Measurements from ENCODE around the gene FKBP3. TPM values are rescaled to one million over a fixed set of nuclear protein-coding genes. Genes with fewer than 3 reads are reported as not detected.

The FKBP3 gene
- total and polyA plus RNA-seq, 2 of the 13 experiments (the other 11 are each of a cell fraction or from before 2014, with no cell fraction given), result 57.0 to 87.6 TPM

DNA sequence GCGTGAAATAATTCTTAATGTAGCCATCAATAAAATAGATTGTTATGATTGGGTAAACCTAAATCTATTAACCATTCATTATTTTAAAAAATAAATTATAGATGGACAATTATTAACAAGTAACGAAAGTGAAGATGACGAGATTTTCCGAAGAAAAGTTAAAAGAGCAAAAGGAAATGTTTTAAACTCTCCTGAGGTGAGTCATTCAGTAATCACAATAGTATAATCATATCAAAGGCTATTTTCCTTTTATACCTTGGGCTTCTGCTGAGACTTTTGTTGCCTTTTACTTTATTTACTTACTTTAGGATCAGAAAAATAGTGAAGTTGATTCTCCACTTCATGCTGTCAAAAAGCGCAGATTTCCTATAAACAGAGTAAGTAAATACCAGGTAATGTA is 47.0 kb upstream of the FKBP3 start:
- BruUV-seq (replicated peaks), result no TSS peak
- WGBS (ENCODE audit: low lambda C conversion rate), result 97% methylated on average over 5 of the region's 5 CpGs
- TF ChIP-seq, protein P1, sequence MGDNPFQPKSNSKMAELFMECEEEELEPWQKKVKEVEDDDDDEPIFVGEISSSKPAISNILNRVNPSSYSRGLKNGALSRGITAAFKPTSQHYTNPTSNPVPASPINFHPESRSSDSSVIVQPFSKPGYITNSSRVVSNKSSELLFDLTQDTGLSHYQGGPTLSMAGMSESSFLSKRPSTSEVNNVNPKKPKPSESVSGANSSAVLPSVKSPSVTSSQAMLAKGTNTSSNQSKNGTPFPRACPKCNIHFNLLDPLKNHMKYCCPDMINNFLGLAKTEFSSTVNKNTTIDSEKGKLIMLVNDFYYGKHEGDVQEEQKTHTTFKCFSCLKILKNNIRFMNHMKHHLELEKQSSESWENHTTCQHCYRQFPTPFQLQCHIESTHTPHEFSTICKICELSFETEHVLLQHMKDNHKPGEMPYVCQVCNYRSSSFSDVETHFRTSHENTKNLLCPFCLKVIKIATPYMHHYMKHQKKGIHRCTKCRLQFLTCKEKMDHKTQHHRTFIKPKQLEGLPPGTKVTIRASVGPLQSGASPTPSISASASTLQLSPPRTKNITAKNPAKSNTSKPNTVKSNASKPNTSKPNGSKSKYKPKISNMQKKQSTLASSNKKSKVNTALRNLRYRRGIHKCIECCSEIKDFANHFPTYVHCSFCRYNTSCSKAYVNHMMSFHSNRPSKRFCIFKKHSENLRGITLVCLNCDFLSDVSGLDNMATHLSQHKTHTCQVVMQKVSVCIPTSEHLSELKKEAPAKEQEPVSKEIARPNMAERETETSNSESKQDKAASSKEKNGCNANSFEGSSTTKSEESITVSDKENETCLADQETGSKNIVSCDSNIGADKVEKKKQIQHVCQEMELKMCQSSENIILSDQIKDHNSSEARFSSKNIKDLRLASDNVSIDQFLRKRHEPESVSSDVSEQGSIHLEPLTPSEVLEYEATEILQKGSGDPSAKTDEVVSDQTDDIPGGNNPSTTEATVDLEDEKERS (CRISPR knock-in tag; IDR thresholded peaks at IDR 0.05), result no peak
- TF ChIP-seq FOXA1 (IDR thresholded peaks at IDR 0.05) (no peak), FOXA1 (CRISPR knock-in tag; IDR thresholded peaks at IDR 0.05) (no peak)
- TF ChIP-seq, protein P2, sequence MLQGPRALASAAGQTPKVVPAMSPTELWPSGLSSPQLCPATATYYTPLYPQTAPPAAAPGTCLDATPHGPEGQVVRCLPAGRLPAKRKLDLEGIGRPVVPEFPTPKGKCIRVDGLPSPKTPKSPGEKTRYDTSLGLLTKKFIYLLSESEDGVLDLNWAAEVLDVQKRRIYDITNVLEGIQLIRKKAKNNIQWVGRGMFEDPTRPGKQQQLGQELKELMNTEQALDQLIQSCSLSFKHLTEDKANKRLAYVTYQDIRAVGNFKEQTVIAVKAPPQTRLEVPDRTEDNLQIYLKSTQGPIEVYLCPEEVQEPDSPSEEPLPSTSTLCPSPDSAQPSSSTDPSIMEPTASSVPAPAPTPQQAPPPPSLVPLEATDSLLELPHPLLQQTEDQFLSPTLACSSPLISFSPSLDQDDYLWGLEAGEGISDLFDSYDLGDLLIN (CRISPR knock-in tag; IDR thresholded peaks at IDR 0.05; ENCODE audit: borderline replicate concordance), result no peak
- TF ChIP-seq, protein P3, sequence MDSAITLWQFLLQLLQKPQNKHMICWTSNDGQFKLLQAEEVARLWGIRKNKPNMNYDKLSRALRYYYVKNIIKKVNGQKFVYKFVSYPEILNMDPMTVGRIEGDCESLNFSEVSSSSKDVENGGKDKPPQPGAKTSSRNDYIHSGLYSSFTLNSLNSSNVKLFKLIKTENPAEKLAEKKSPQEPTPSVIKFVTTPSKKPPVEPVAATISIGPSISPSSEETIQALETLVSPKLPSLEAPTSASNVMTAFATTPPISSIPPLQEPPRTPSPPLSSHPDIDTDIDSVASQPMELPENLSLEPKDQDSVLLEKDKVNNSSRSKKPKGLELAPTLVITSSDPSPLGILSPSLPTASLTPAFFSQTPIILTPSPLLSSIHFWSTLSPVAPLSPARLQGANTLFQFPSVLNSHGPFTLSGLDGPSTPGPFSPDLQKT (CRISPR knock-in tag; IDR thresholded peaks at IDR 0.05; ENCODE audit: borderline replicate concordance), result no peak
- TF ChIP-seq, protein P4, sequence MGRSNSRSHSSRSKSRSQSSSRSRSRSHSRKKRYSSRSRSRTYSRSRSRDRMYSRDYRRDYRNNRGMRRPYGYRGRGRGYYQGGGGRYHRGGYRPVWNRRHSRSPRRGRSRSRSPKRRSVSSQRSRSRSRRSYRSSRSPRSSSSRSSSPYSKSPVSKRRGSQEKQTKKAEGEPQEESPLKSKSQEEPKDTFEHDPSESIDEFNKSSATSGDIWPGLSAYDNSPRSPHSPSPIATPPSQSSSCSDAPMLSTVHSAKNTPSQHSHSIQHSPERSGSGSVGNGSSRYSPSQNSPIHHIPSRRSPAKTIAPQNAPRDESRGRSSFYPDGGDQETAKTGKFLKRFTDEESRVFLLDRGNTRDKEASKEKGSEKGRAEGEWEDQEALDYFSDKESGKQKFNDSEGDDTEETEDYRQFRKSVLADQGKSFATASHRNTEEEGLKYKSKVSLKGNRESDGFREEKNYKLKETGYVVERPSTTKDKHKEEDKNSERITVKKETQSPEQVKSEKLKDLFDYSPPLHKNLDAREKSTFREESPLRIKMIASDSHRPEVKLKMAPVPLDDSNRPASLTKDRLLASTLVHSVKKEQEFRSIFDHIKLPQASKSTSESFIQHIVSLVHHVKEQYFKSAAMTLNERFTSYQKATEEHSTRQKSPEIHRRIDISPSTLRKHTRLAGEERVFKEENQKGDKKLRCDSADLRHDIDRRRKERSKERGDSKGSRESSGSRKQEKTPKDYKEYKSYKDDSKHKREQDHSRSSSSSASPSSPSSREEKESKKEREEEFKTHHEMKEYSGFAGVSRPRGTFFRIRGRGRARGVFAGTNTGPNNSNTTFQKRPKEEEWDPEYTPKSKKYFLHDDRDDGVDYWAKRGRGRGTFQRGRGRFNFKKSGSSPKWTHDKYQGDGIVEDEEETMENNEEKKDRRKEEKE (IDR thresholded peaks at IDR 0.05), result no peak
- no peaks in the 10 kb centered on the region for H3K9me3 ChIP-seq (ENCODE audit: low read length)
- no peak overlapping the region for H3K27ac ChIP-seq (ENCODE audit: extremely low read length, insufficient read depth, low read length)
- no peaks in the 10 kb centered on the region for H3K79me2 ChIP-seq (ENCODE audit: insufficient read depth, low read length)
- in situ Hi-C loops (cut with HindIII; ENCODE audit: extremely low pct_ligation_motif_present, low pct_unique_long_range_greater_than_20kb), result no loop called here
- ChIA-PET CTCF (ENCODE audit: low intra/inter-chr PET ratio, low total read pairs) (no interaction called here), POLR2A (no interaction called here)
- intact Hi-C loops (cut with micrococcal nuclease; ENCODE audit: unreplicated experiment), result no loop called here
- FAIRE-seq (no peak), ATAC-seq (no peak), DNase-seq (ENCODE audit: low spot score) (no peak)
- H2AFZ ChIP-seq (ENCODE audit: low read length), result no peak overlapping the region
- no peaks in the 10 kb centered on the region for H3K4me1 ChIP-seq (ENCODE audit: insufficient read depth, low read length)
- no peak overlapping the region for H3K4me2 ChIP-seq (ENCODE audit: low read depth, low read length)
- H3K36me3 ChIP-seq (replicated peaks in 1 of 2; ENCODE audit: control insufficient read depth in 1 of 2, insufficient read depth in 2 of 2, low read length in 2 of 2), result no peaks in the 10 kb centered on the region
- H4K20me1 ChIP-seq (ENCODE audit: insufficient read depth, low read length), result no peaks in the 10 kb centered on the region
- no peaks in the 10 kb centered on the region for H3K27me3 ChIP-seq (ENCODE audit: control insufficient read depth in 1 of 2, insufficient read depth in 2 of 2, low read length in 2 of 2)
- H3K4me3 ChIP-seq (replicated peaks in 1 of 3; ENCODE audit: insufficient read depth in 1 of 3, low read depth in 2 of 3, low read length in 3 of 3), result no peak overlapping the region
- H3K9ac ChIP-seq (ENCODE audit: insufficient read depth, low read depth, low read length), result no peak overlapping the region
